Measurements from ENCODE around the gene SCGB3A2.
"Not testable (repeated sequence)": the region's sequence is repeated elsewhere in the genome, so short reads cannot be mapped to it uniquely, and the experiment has no call there.

SCGB3A2 gene

GRCh38 chr5:147860641-147861025 is 17.9 kb upstream of the SCGB3A2 start:
- in situ Hi-C loops (cut with MboI; ENCODE audit: low sequenced_read_pairs), result no loop called here

- in situ Hi-C loops (cut with MboI; ENCODE audit: low sequenced_read_pairs), result no loop called here
These were observed 14.9 kb upstream of the SCGB3A2 start for GRCh38 chr5:147863454-147864158.

DNA sequence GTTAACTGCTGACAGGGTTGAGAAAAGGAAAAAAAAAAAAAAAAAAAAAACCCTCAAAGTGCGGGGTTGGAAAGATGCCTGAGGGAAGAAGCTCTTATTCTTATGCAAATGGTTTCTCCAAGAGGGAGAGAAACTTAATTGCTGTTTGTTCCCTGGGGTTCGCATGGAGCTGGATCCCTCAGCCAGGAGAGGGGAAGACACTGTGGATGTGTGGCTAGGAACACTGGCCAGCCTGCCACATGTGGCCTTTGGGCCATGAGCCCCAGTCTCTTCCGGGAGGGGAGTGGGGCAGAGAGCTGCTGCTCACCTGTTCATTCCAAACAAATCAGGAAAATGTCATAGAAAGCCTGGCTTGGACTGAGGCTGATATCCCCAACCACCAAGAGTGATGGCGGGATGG is 9.4 kb upstream of the SCGB3A2 start:
- in situ Hi-C loops (cut with MboI; ENCODE audit: low sequenced_read_pairs), result no loop called here

DNA sequence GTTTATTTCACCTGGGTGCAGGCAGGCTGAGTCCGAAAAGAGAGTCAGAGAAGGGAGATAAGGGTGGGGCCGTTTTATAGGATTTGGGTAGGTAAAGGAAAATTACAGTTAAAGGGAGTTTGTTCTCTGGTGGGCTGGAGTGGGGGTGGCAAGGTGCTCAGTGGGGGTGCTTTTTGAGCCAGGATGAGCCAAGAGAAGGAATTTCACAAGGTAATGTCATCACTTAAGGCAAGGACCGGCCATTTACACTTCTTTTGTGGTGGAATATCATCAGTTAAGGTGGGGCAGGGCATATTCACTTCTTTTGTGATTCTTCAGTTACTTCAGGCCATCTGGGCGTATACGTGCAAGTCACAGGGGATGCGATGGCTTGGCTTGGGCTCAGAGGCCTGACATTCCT is 8.6 kb upstream of the SCGB3A2 start:
- in situ Hi-C loops (cut with MboI; ENCODE audit: low sequenced_read_pairs), result not testable (repeated sequence)

- in situ Hi-C loops (cut with MboI; ENCODE audit: low sequenced_read_pairs), result not testable (repeated sequence)
These were observed 6.4 kb upstream of the SCGB3A2 start for GRCh38 chr5:147871980-147872549.

DNA sequence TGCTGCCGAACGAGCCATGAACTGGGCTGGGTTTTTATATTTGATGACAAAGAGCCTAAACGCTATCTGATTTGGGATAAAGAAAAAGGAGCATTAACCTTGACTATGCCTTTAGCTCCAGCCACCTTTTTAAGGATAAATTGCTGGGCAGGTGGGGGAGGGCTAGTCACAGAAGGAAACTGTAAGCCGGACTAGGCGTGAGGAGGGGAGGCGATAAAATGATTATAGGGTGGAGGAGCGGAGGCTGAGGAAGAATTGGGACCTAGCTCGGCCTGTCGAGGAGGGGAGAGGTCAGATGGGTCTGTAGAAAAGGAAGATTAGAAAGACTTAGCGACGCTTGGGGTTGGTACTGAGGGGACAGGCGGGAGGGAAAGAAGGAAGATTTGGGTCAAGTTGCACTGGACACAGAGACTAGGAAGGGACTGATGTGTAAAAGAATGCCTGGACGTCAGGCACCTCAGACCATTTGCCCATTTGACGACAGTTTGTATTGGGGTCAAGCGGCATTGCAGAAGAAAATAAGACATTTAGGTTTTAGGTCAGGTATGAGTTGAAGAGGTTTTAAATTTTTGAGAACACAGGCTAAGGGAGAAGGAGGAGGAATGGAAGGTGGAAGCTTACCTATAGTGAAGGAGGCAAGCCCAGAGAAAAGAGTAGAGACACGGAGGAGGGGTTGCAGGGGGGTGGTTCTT is 5.6 kb upstream of the SCGB3A2 start:
- in situ Hi-C loops (cut with MboI; ENCODE audit: low sequenced_read_pairs), result not testable (repeated sequence)

- in situ Hi-C loops (cut with MboI; ENCODE audit: low sequenced_read_pairs), result not testable (repeated sequence)
These were observed 4.2 kb upstream of the SCGB3A2 start for GRCh38 chr5:147874118-147874875.

GRCh38 chr5:147874910-147875367 is 3.6 kb upstream of the SCGB3A2 start:
- in situ Hi-C loops (cut with MboI; ENCODE audit: low sequenced_read_pairs), result no loop called here

DNA sequence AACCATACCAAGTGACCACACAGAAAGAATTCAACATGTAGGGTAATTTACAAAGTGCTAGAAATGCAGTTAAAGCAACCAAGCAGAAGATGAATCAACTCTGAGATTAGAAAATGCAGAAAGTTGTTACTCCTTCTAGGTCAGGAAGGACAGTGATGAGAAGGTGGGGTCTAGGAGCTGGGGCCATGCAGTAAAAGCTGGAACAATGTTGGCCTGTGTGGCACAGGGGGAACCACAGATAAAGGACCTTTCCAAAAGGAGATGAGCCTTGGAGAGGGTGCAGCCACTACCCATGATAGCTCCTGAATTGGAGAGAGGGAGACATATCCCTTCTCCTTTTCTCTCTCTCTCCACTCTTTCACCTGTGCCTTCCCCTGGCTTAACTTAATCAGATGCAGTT is 2.4 kb upstream of the SCGB3A2 start:
- in situ Hi-C loops (cut with MboI; ENCODE audit: low sequenced_read_pairs), result no loop called here

DNA sequence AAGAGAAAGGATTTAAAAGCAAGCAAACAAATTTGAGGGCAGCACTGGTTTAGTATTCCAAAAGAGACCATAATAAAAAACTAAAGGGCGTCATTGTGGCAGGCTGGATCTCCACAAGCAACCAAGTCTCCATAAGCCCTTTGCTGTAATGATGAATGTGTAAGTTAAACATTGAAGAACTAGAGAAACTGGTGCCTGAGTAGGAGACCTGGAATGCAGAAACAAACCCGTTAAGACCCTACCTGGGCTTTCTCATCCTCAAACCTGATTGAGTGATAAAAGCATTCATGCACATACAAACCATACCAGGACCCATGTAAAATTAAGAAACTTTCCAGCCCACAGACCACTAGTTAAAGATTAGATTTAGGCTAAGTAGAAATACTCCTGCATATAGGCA is 1.9 kb upstream of the SCGB3A2 start:
- in situ Hi-C loops (cut with MboI; ENCODE audit: low sequenced_read_pairs), result no loop called here

- in situ Hi-C loops (cut with MboI; ENCODE audit: low sequenced_read_pairs), result no loop called here
These were observed 1.3 kb downstream of the SCGB3A2 start for GRCh38 chr5:147879784-147880183.

GRCh38 chr5:147880487-147880886 is 2.0 kb downstream of the SCGB3A2 start:
- in situ Hi-C loops (cut with MboI; ENCODE audit: low sequenced_read_pairs), result no loop called here

DNA sequence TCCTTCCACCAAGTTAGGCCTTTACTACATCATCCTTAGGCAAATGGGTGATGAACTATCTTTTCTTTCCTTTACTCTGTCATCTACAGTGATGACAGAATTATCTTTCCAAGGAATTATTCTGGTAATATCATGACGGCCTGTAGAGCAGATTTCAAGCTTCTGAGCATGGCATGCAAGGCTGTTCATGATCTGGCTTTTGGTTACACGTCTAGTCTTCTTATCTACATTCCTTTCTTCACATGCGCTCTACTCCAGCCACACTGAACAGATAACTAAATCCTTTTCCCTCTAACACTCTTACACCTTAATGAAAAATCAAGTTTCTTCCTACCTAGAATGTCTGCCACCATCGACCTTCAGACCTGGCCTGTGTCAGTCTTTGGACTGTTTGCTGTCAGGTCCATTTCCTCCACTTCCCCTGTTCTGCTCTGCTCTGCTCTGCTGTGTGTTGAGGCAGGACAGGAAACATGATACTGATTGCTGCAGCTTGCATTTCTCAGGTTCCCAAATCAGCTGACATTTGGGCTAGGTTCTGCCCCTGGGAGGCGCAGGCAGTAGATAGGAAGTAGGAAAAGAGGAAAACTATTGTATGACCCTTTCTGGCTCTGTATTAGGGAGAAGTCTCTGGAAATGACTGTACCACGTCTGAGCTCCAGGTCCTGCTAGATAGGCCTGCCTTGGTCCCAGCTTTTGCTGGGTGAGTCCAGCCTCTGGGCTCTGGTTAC is 4.2 kb downstream of the SCGB3A2 start:
- in situ Hi-C loops (cut with MboI; ENCODE audit: low sequenced_read_pairs), result no loop called here

DNA sequence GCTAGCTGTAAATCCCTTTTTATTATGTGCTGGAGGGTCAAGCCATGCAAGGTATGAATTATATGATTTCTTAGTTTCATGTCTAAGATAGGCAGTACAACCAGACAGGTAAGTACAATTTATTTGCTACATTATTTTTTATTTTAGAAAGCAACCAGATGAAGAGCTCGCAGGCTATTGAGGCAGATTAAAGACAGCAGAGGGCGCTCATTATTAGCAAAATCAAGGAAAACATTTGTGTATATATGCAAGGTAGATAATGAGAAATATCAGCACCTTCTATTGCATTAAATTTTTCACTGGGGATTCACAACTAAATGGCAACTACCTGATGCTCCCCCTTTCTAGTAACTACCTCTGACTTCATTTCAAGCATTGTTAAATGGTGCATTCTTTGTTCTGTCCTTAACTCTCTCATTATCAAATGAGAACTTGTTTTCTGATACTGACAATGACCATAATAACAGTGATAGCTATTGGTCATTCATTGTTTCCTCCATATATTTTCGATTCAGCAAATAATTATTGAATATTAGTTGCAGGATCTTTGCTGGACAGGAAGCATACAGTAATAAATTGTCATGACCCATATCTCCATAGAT is 8.6 kb downstream of the SCGB3A2 start:
- in situ Hi-C loops (cut with MboI; ENCODE audit: low sequenced_read_pairs), result no loop called here

DNA sequence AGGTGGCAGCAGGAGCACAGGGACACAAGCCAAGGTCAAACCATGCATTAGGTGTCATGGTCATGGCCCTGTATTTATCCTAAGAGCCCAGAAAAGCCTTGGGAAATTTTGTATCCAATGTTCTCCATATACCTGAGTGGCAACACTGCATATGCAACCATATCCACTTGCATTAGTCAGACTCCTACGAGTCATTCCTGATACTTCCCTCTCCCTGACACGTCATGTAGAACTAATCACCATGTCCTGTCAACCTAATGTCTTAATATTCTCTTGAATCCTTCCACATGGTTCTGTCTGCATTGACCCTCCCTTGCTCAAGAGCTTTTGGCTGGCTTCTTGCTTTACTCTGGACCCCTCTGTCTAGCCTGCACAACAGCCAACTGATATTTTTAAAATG is 9.4 kb downstream of the SCGB3A2 start:
- in situ Hi-C loops (cut with MboI; ENCODE audit: low sequenced_read_pairs), result no loop called here

DNA sequence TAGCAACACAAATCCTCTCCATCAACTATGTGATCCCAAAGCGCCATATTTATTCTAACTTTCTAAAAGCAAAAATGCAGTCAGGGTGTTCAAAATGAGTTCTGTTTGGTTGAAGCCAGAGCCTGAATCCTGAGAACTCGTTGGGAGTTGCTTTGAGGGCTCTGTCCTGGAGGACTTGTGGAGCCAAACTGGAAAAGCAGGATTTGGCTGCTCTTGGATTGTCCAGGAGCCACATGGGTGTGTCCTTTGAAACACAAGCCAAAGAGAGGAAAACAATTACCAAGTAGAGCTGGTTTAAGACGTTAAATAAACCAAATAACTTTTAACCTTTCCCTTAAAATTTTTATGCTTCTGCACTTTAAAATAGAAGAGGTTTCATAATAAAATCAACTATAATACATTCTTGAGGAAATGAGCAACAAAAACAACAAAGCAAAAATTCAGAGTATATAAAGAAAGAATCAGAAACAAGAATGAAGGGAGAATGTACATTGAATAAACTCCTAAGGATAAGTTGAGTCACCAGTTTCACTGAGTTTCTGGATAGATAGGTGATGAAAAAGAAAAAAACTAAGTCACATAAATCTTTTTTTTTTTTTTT is 14.3 kb downstream of the SCGB3A2 start:
- in situ Hi-C loops (cut with MboI; ENCODE audit: low sequenced_read_pairs), result no loop called here

DNA sequence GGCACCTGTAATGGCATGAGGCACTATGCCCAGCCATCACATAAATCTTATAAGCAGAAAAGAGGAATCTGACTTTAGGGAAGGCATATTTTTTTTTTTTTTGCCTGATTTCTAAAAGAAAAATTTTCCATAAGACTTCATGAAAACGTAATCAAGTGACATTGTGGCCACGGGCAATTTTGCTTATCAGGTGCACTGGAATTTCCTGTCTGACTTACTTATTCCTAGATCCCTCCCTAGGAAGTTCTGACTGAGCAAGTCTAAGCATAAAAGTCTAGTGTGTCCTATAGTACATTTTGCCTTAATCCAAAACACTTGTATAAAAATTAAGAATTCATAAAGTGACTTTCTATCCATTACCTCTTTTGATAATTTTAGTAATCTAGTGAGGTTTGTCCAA is 15.3 kb downstream of the SCGB3A2 start:
- in situ Hi-C loops (cut with MboI; ENCODE audit: low sequenced_read_pairs), result no loop called here

DNA sequence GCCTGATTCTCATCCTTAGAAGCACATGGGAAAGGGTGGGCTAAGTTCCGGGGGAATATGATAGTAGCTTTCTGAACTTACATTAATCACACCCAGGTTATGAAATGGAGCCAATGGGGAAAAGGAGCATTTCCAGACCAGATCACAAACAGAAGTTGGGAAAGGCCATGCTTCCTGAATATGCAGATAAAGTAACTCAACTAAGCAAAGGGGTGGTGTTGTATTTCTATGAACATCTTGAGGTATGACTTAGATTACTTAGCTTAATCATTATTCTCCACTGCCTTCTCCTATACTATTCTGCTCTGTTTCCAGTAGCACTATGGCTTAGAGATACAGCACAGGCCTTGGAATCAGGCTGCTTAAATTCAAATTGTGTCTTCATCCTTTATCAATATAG is 17.4 kb downstream of the SCGB3A2 start:
- in situ Hi-C loops (cut with MboI; ENCODE audit: low sequenced_read_pairs), result no loop called here

GRCh38 chr5:147898875-147899401 is 20.4 kb downstream of the SCGB3A2 start:
- in situ Hi-C loops (cut with MboI; ENCODE audit: low sequenced_read_pairs), result no loop called here

- in situ Hi-C loops (cut with MboI; ENCODE audit: low sequenced_read_pairs), result no loop called here
These were observed 23.1 kb downstream of the SCGB3A2 start for GRCh38 chr5:147901599-147902039.
